HG03066 (cell line): ENCODE measurements around the gene PPIL4.
"Not testable (repeated sequence)": the region's sequence is repeated elsewhere in the genome, so short reads cannot be mapped to it uniquely, and the experiment has no call there.

Experiments
- ATAC-seq: cut with Tn5 transposase; IDR thresholded peaks from one replicate; pipeline ENCODE4 v1.9.1; 2021; ENCODE audit warnings: low read depth; ENCODE audit not compliant: unreplicated experiment

The PPIL4 gene

GRCh38 chr6:149462712-149463111 lies 83.1 kb downstream of the PPIL4 start:
- ATAC-seq, result not testable (repeated sequence)

- ATAC-seq, result no peak
These were observed 84.2 kb downstream of the PPIL4 start for GRCh38 chr6:149461670-149462069.

- ATAC-seq, result not testable (repeated sequence)
These were observed 85.6 kb downstream of the PPIL4 start for GRCh38 chr6:149460249-149460648.

- ATAC-seq, result no peak
These were observed 86.1 kb downstream of the PPIL4 start for GRCh38 chr6:149459761-149460160.

GRCh38 chr6:149458806-149459205 lies 87.0 kb downstream of the PPIL4 start:
- ATAC-seq, result no peak

- no peak for ATAC-seq
These were observed 87.6 kb downstream of the PPIL4 start for GRCh38 chr6:149458196-149458595.

GRCh38 chr6:149457316-149457884 lies 88.4 kb downstream of the PPIL4 start:
- ATAC-seq, result no peak

- no peak for ATAC-seq
These were observed 89.4 kb downstream of the PPIL4 start for GRCh38 chr6:149456311-149457021.

GRCh38 chr6:149455031-149455732 lies 90.7 kb downstream of the PPIL4 start:
- ATAC-seq, result no peak
